ENCODE data around the gene TMSB15A. TPM values are rescaled to one million over a fixed set of nuclear protein-coding genes. Genes with fewer than 3 reads are reported as not detected.

TMSB15A gene
- total RNA-seq, result 1 to 10 TPM in 2 of 6 donors, under 1 TPM in 1, not detected in 3; 0.66 to 5.6 (median 3.0) TPM

DNA sequence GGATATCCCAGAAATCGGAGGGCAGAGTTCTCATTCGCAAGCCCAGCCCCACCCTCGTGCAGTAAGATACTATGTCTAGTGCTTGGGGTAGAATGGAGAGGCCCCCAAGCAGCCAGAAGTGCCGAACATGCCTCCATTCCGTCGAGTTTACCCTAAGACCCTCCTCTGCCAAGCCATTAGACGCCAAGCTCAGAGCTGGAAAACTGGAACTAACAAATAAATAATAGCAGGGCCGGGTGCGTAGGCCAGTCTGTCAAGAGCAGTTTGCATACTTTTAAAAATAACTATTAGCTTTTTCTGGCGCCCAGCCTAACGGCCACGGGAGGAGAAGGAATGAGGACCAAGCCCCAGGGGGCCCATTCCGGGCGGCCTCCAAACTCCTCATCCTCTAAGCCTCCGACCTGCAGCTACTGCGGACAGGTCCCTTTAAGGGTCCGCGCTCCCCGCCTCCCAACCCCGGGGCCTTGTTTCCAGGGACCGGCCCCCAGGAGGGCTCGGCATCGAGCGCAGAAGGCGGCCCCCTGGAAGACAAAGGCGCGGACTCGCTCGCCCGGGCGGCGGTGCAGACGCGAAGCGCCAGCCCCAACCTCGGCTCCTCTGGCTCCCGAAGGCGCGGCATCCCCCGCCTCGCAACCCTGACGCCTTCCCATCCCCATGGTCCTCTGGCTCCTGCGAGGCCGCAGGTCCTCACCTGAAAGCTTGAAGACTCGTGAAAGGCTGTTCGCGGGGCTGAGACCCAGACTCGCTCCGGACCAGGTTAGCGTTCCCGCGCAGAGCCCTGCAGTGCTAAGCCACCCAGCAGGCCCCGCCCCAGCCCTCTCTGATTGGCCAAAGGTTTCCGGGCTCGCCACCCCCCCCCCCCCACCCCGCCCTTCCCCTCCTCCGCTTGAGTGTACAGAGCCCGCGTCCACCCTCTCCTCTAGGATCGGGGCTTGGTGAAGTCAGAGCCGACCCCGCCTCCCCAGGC lies at the start of gene TMSB15A:
TSS of gene TMSB15A (minus strand) at position 765 of the 967 bp plus-strand sequence.
- peaks cover 0 to 6% (median 0%) of the 10 kb centered on the region in 4 donors for H3K4me1 ChIP-seq
- H3K27me3 ChIP-seq, result no peaks in the 10 kb centered on the region
- WGBS, 2 donors, result 0 to 39% methylated on average over 8 to 35 of the region's 62 CpGs
- peak; percentile 76 to 94 for ATAC-seq (ENCODE audit: low FRiP score in 2 of 2)
- H3K4me3 ChIP-seq, result peak within 1 kb of the TSS in 3 of 4 donors; percentile 35 to 56 (median 47)
- H3K36me3 ChIP-seq, result no peaks in the 10 kb centered on the region
- no peaks in the 10 kb centered on the region for H3K9me3 ChIP-seq
- TF ChIP-seq EP300 (IDR thresholded peaks at IDR 0.05) (no peak), POLR2A (IDR thresholded peaks at IDR 0.05) (no peak), POLR2AphosphoS5 (IDR thresholded peaks at IDR 0.05) (no peak)
- TF ChIP-seq, protein P1, sequence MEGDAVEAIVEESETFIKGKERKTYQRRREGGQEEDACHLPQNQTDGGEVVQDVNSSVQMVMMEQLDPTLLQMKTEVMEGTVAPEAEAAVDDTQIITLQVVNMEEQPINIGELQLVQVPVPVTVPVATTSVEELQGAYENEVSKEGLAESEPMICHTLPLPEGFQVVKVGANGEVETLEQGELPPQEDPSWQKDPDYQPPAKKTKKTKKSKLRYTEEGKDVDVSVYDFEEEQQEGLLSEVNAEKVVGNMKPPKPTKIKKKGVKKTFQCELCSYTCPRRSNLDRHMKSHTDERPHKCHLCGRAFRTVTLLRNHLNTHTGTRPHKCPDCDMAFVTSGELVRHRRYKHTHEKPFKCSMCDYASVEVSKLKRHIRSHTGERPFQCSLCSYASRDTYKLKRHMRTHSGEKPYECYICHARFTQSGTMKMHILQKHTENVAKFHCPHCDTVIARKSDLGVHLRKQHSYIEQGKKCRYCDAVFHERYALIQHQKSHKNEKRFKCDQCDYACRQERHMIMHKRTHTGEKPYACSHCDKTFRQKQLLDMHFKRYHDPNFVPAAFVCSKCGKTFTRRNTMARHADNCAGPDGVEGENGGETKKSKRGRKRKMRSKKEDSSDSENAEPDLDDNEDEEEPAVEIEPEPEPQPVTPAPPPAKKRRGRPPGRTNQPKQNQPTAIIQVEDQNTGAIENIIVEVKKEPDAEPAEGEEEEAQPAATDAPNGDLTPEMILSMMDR (IDR thresholded peaks at IDR 0.05), result no peak
- peak; percentile 65 to 86 for DNase-seq
- peak within 1 kb of the TSS in 1 of 4 donors; percentile 26 for H3K27ac ChIP-seq

- Histone ChIP-seq H3K36me3 (no peaks in the 10 kb centered on the region), H3K4me1 (no peaks in the 10 kb centered on the region), H3K27ac (no peak overlapping the region), H3K27me3 (no peaks in the 10 kb centered on the region), H3K4me3 (no peak overlapping the region), H3K9me3 (no peaks in the 10 kb centered on the region)
- no peak for ATAC-seq (ENCODE audit: low FRiP score in 2 of 2)
- TF ChIP-seq, protein P1 (IDR thresholded peaks at IDR 0.05), result no peak
- TF ChIP-seq POLR2AphosphoS5 (IDR thresholded peaks at IDR 0.05), result no peak
- no peak for TF ChIP-seq EP300 (IDR thresholded peaks at IDR 0.05)
- TF ChIP-seq POLR2A (IDR thresholded peaks at IDR 0.05), result no peak
- DNase-seq, result no peak
- 78 to 82% methylated on average over 2 of the region's 2 CpGs for WGBS, 2 donors
These were observed 44.0 kb upstream of the TMSB15A start for GRCh38 chrX:102560423-102561068.

GRCh38 chrX:102558607-102559006 lies 42.1 kb upstream of the TMSB15A start:
- TF ChIP-seq EP300 (IDR thresholded peaks at IDR 0.05) (no peak), POLR2AphosphoS5 (IDR thresholded peaks at IDR 0.05) (no peak), POLR2A (IDR thresholded peaks at IDR 0.05) (no peak)
- TF ChIP-seq, protein P1 (IDR thresholded peaks at IDR 0.05), result no peak
- Histone ChIP-seq H3K36me3 (no peaks in the 10 kb centered on the region), H3K4me1 (no peaks in the 10 kb centered on the region), H3K9me3 (no peaks in the 10 kb centered on the region), H3K4me3 (no peak overlapping the region), H3K27me3 (no peaks in the 10 kb centered on the region), H3K27ac (no peak overlapping the region)
- no peak for ATAC-seq (ENCODE audit: low FRiP score in 2 of 2)
- no peak for DNase-seq
- WGBS, 2 donors, result 85 to 96% methylated on average over 2 of the region's 2 CpGs

GRCh38 chrX:102548231-102548630 lies 31.7 kb upstream of the TMSB15A start:
- H3K9me3 ChIP-seq, result no peaks in the 10 kb centered on the region
- 81 to 100% methylated on average over 3 to 23 of the region's 23 CpGs for WGBS, 2 donors
- ATAC-seq (ENCODE audit: low FRiP score in 2 of 2) (no peak), DNase-seq (peak in 1 of 2 donors; percentile 37)
- no peak for TF ChIP-seq EP300 (IDR thresholded peaks at IDR 0.05)
- no peak for TF ChIP-seq POLR2A (IDR thresholded peaks at IDR 0.05)
- TF ChIP-seq POLR2AphosphoS5 (IDR thresholded peaks at IDR 0.05), result no peak
- TF ChIP-seq, protein P1 (IDR thresholded peaks at IDR 0.05), result no peak
- no peaks in the 10 kb centered on the region for H3K27me3 ChIP-seq
- H3K27ac ChIP-seq, result no peak overlapping the region
- no peak overlapping the region for H3K4me3 ChIP-seq
- no peaks in the 10 kb centered on the region for H3K36me3 ChIP-seq
- no peaks in the 10 kb centered on the region for H3K4me1 ChIP-seq
